GM23338 (cell line): ENCODE measurements around the gene DNLZ. TPM values are rescaled to one million over a fixed set of nuclear protein-coding genes. Genes with fewer than 3 reads are reported as not detected.

Experiments
- ATAC-seq: fragments of 200-7000 bp; cut with Tn5 transposase; 3 replicates; pipeline ENCODE4 v1.9.1; 2020
- DNase-seq: peaks from one replicate; pipeline ENCODE4 v3.0.0-alpha.2; 2015; ENCODE audit warnings: low spot score
- H2AFZ ChIP-seq: fragments of 200-600 bp; sonication (generic); 2 replicates; pipeline ENCODE4 v1.8.0; 2016; ENCODE audit warnings: antibody characterized with exemption, mild to moderate bottlenecking, moderate library complexity
- H3F3A ChIP-seq: fragments of 200-600 bp; sonication (generic); replicated peaks from 2 replicates; pipeline ENCODE4 v1.8.0; 2017; ENCODE audit warnings: antibody characterized with exemption, mixed run types, low read depth
- H3K27ac ChIP-seq: fragments of 200-600 bp; sonication (generic); 2 replicates; pipeline ENCODE4 v1.6.1; 2016; ENCODE audit warnings: low read depth
- H3K27me3 ChIP-seq: fragments of 200-600 bp; sonication (generic); 2 replicates; pipeline ENCODE4 v1.8.0; 2016; ENCODE audit warnings: mild to moderate bottlenecking, mixed run types, moderate library complexity; ENCODE audit not compliant: insufficient read depth
- H3K36me3 ChIP-seq: fragments of 200-600 bp; sonication (generic); 2 replicates; pipeline ENCODE4 v1.8.0; 2016; ENCODE audit warnings: mild to moderate bottlenecking; ENCODE audit not compliant: insufficient read depth
- H3K4me1 ChIP-seq: fragments of 200-600 bp; sonication (generic); 2 replicates; pipeline ENCODE4 v1.8.0; 2016; ENCODE audit warnings: mild to moderate bottlenecking, moderate library complexity; ENCODE audit not compliant: insufficient read depth
- H3K4me2 ChIP-seq: fragments of 200-600 bp; sonication (generic); 2 replicates; pipeline ENCODE4 v1.7.1; 2017; ENCODE audit warnings: mixed run types
- H3K4me3 ChIP-seq: fragments of 200-600 bp; sonication (generic); 2 replicates; pipeline ENCODE4 v1.6.1; 2016; ENCODE audit warnings: mixed run types
- H3K79me2 ChIP-seq: fragments of 200-600 bp; sonication (generic); replicated peaks from 2 replicates; pipeline ENCODE4 v1.8.0; 2017; ENCODE audit warnings: mild to moderate bottlenecking; ENCODE audit not compliant: insufficient read depth
- H3K9me2 ChIP-seq: fragments of 200-600 bp; sonication (generic); 2 replicates; pipeline ENCODE4 v1.8.0; 2017; ENCODE audit not compliant: insufficient read depth
- H4K20me1 ChIP-seq: fragments of 200-600 bp; sonication (generic); replicated peaks from 2 replicates; pipeline ENCODE4 v1.8.0; 2017; ENCODE audit warnings: mild to moderate bottlenecking; ENCODE audit not compliant: insufficient read depth
- H3K27ac Mint-ChIP-seq: 2 replicates; pipeline ENCODE4 v1.8.0; 2020; ENCODE audit warnings: inconsistent platforms, mild to moderate bottlenecking, moderate library complexity, mixed read lengths
- H3K27me3 Mint-ChIP-seq: 3 replicates; pipeline ENCODE4 v1.8.0; 2022; ENCODE audit warnings: low read depth, mild to moderate bottlenecking, moderate library complexity, mixed read lengths, inconsistent platforms; ENCODE audit not compliant: insufficient read depth, poor library complexity
- H3K36me3 Mint-ChIP-seq: 3 replicates; pipeline ENCODE4 v1.8.0; 2021; ENCODE audit warnings: low read depth, mild to moderate bottlenecking, inconsistent platforms, moderate library complexity, mixed read lengths
- H3K4me1 Mint-ChIP-seq: 3 replicates; pipeline ENCODE4 v1.8.0; 2020; ENCODE audit warnings: mild to moderate bottlenecking, inconsistent platforms, mixed read lengths
- H3K4me3 Mint-ChIP-seq: 3 replicates; pipeline ENCODE4 v1.8.0; 2021; ENCODE audit warnings: moderate library complexity, mild to moderate bottlenecking, inconsistent platforms, mixed read lengths
- H3K9me3 Mint-ChIP-seq: 3 replicates; pipeline ENCODE4 v1.8.0; 2020; ENCODE audit warnings: moderate library complexity, mild to moderate bottlenecking, inconsistent platforms, mixed read lengths
- CREB1 ChIP-seq: fragments of 250-450 bp; sonication (Bioruptor Pico); IDR thresholded peaks from 2 replicates; pipeline ENCODE4 v1.5.0; 2020; ENCODE audit warnings: low read depth, mild to moderate bottlenecking, moderate library complexity
- CTCF ChIP-seq, 2 experiments: fragments of 200-600 bp in 1 of 2; sonication (generic) in 1 of 2; conservative IDR thresholded peaks; 2 replicates each; pipeline versions ENCODE4 v1.5.1 to v1.6.1; 2016 to 2017; ENCODE audit warnings: antibody characterized with exemption in 2 of 2, low read depth in 2 of 2, mild to moderate bottlenecking in 2 of 2, moderate library complexity in 1 of 2
- EZH2 ChIP-seq: fragments of 200-600 bp; sonication (generic); IDR thresholded peaks from one replicate; pipeline ENCODE4 v1.8.0; 2017; ENCODE audit warnings: antibody characterized with exemption, mild to moderate bottlenecking, low read depth; ENCODE audit not compliant: unreplicated experiment
- EZH2phosphoT487 ChIP-seq: fragments of 200-600 bp; sonication (generic); IDR thresholded peaks from one replicate; pipeline ENCODE4 v1.8.1; 2018; ENCODE audit warnings: antibody characterized with exemption; ENCODE audit not compliant: unreplicated experiment
- JUNB ChIP-seq: IDR thresholded peaks from one replicate; pipeline ENCODE4 v1.6.1; 2016; ENCODE audit warnings: antibody characterized with exemption; ENCODE audit not compliant: unreplicated experiment
- NANOG ChIP-seq: IDR thresholded peaks from 2 replicates; pipeline ENCODE4 v1.6.1; 2016; ENCODE audit warnings: antibody characterized with exemption, borderline replicate concordance
- POLR2AphosphoS5 ChIP-seq: IDR thresholded peaks from 2 replicates; pipeline ENCODE4 v1.6.1; 2016; ENCODE audit warnings: antibody characterized with exemption, low read depth
- STAT1 ChIP-seq: IDR thresholded peaks from one replicate; pipeline ENCODE4 v1.6.1; 2016; ENCODE audit warnings: antibody characterized with exemption; ENCODE audit not compliant: unreplicated experiment
- ZNF114 ChIP-seq: fragments of 250-450 bp; sonication (Bioruptor Pico); IDR thresholded peaks from 2 replicates; pipeline ENCODE4 v1.5.0; 2020; ENCODE audit warnings: mild to moderate bottlenecking, moderate library complexity
- ZNF462 ChIP-seq: fragments of 250-450 bp; sonication (Bioruptor Pico); IDR thresholded peaks from 2 replicates; pipeline ENCODE4 v1.5.0; 2020; ENCODE audit warnings: mild to moderate bottlenecking, moderate library complexity
- polyA plus RNA-seq: library from polyadenylated mRNA; unstranded; fragments of >200 nt; fragmentation: Nextera tagmentation; extraction: Ambion mirVana; gene quantifications from 2 replicates; pipeline ENCODE4 v1.2.1, GENCODE V29; 2016
- total RNA-seq: library from RNA; depleted of rRNA; stranded (reverse); fragments of >200 nt; shearing (Covaris generic); gene quantifications from 2 replicates; pipeline ENCODE4 v1.2.3, GENCODE V29; 2014

The DNLZ gene
- total and polyA plus RNA-seq, 2 experiments from 2014 or later: 33.4 to 53.9 TPM

GRCh38 chr9:136314944-136315343 is 48.6 kb downstream of the DNLZ start:
- H3K27me3 Mint-ChIP-seq: peaks cover 9% of the 10 kb centered on the region
- Histone ChIP-seq H3K4me1 (no peaks in the 10 kb centered on the region), H4K20me1 (no peaks in the 10 kb centered on the region), H3K4me3 (no peak overlapping the region), H3K4me2 (no peak overlapping the region), H2AFZ (no peak overlapping the region), H3K79me2 (no peaks in the 10 kb centered on the region), H3F3A (0 out of 2 replicates have a peak, but pooled peaks cover under 1% of the 10 kb centered on the region), H3K36me3 (no peaks in the 10 kb centered on the region), H3K9me2 (no peaks in the 10 kb centered on the region), H3K27ac (no peak overlapping the region), H3K27me3 (no peaks in the 10 kb centered on the region)
- peaks cover 17% of the 10 kb centered on the region for H3K9me3 Mint-ChIP-seq
- no peak for TF ChIP-seq EZH2
- no peak for TF ChIP-seq POLR2AphosphoS5
- TF ChIP-seq ZNF462: no peak
- no peak for TF ChIP-seq CTCF (conservative IDR thresholded peaks at IDR 0.05; ENCODE audit: low read depth in 2 of 2)
- TF ChIP-seq CREB1 (CRISPR knock-in tag): no peak
- TF ChIP-seq EZH2phosphoT487: no peak
- no peak for TF ChIP-seq STAT1
- TF ChIP-seq NANOG: no peak
- no peak for TF ChIP-seq ZNF114 (CRISPR knock-in tag)
- no peak for TF ChIP-seq JUNB
- no peaks in the 10 kb centered on the region; the same call in 2 of the 3 replicates for H3K36me3 Mint-ChIP-seq
- H3K4me3 Mint-ChIP-seq: no peak overlapping the region
- ATAC-seq (no peak), DNase-seq (no peak)
- H3K4me1 Mint-ChIP-seq: no peaks in the 10 kb centered on the region
- H3K27ac Mint-ChIP-seq: no peak overlapping the region
